ENCODE data around the gene IRX4.

IRX4 gene

DNA sequence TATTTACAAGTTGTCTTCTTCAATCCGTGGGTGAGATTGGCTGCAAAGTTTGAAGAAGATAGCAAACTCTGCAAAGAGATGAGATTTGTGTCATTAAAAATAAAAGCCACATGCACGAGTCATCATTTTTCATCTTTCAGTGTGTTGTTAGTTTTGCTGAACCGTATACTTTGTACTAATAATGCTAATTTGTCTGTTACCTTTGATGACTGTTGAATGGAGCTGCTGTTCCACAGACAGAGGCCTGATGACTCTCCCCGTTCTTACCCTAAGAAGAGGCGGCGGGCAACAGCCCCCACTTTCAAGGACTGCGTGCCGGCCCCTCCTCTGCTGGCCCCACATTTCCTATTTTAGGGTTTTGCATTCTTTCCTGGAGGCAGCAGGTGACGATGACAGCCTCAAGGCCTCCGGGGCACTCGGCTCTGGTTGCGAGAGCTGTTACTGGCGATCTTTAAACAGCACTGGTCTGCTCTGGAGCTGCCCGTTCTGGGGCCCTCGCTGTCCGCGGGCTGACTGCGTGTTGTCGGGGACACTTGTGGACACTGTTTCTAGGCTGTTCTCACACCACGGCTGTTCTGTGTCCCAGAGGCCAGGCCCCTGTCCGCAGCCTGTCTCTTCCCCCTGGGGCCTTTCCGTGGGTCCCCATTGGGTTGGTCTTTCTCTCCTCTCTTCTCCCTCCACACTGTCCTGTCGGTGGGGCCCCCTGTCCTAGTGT is 46.4 kb downstream of the IRX4 start:
- no peak for DNase-seq (ENCODE audit: low read depth)

DNA sequence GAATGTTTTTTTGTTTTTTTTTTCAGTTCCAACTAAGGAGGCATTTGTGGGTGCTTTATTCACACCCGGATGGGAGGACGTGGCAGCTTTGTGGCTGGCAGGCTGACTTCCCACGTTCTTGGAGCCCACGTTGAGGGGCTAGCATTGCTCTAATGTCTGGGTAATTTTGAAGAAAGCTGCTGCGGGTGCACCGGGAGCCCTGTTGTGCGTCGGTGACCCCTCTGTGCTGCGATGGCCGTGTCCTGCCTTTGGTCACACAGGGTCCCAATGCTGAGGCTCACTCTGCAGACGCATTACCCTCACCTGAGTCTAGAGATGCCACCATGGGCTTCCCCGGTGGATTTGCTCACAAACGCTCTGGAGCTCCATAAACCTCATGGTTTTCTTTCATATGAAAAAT is 47.3 kb downstream of the IRX4 start:
- no peak for DNase-seq (ENCODE audit: low read depth)

DNA sequence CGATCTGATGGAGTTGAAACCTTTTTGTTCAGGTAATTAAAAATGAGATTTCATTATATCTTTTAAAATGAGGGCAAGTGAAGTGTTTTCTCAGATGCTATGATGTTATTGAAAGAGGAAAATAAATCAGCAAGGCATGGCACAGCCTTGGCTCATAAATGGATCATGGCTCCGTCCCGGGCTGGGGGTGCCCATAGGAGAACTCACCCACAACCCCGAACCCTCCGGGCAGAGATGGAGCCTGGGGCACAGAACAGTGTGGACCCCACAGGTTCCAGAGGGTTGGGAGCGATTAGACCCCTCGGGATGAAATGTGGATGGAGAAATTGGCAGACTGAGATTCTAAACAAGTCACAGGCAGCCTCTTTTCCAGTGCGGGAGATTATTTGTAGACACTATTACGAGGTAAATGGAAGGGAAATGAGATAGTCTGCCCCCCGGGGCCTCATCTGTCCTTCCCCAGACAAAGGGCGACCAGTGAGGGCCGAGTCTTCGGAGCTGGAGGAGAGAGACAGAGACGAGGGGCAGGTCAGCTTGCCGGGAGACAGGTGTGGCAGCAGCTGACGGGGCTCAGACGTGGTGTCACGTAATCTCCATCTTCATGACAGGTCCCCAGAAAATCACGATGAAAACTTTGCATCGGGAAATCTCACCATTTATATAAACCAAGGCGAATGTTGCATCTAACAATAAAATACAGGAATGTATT is 47.9 kb downstream of the IRX4 start:
- DNase-seq (ENCODE audit: low read depth): no peak

DNA sequence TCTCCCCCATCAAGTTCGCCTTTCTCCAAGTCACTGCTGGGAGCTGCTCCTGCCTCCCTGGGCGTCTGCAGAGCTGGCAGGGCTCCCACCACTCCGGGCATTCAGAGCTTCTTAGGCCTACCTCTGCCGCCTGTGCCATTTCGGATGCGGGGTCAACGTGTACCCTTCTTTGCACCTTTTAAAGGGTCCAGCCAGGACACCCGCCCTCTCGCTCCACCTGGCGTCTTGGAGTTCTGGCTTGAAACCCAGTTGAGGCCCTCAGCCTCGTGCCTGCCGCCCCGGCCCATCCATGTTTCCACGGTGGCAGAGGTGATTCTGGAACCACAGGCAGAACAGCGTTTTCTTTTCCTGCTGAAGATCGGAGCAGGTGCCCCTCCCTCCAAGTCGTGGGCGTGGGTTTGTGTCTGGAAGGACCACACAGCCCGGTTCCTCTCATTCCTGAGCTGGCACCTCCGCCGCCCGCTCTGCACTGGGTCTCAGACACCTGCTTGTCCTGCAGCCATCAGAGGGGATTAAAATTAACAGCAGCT is 48.6 kb downstream of the IRX4 start:
- DNase-seq (ENCODE audit: low read depth): no peak

DNA sequence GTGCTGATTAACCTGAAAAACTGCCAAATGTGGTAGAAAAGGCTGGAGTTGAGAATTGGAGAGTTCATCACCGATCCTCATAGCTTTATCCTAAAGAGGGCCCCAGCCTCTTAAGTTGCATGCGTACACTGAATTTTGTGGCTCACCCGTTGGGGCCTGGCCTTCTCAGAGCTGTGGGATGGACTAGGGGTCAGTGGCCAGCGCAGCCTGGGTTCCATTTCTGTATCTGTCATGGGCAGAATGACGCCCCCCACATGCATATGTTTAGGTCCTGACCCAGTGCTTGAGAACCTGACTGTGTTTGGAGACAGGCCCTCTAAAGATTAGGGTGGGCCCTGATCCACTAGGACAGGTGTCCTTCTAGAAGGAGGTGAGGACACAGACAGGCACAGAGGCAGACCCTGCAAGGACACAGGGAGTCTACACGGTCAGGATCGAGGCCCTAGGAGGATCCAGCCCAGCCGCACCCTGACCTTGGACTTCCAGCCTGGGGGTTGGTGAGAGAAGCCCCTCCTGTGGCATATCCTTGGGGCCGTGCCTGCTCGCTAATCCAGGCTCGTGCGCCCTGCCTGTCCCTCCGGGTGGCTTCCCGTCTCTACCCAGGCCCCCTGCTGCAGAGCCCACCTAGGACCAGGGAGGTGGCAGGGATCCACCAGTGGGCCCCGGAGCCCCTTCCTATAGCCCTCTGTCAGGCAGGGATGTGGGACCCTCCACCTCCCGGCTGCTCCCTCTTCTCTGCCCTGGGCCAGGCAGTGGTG is 49.3 kb downstream of the IRX4 start:
- DNase-seq (ENCODE audit: low read depth): no peak

DNA sequence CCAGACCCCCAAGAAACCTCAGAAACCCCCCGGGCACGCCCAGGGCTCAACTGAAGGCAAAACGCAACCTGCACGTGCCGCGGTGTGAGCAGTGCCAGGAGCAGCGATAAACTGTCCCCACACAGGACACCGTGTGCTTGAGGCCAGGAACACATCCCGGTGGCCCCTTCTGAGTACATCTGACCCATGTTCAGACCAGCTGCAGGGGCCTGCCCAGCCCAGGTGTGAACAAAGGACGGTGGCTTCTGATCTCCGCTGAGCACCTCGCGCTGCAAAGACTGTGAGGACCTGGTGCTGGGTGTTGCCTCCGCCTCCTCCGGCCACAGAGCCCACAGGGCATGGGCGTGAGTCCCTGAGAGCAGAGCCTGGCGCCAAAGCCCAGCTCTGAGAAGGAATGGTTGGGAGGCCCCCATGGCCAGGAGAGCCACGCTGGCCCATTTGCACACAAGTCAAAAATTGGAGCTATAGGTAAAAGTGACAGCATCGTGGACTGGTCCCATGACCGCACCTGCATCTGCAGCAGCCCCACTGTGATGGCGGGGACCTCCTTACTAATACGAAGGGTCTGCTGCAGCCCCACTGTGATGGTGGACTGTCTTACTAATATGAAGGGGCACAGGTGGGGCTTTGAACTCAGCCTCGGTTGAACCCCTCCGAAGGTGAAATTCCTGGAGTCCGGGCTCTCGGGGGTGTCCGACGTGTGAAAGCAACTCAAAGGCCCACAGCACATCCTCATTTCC is 50.0 kb downstream of the IRX4 start:
- DNase-seq (ENCODE audit: low read depth): no peak

DNA sequence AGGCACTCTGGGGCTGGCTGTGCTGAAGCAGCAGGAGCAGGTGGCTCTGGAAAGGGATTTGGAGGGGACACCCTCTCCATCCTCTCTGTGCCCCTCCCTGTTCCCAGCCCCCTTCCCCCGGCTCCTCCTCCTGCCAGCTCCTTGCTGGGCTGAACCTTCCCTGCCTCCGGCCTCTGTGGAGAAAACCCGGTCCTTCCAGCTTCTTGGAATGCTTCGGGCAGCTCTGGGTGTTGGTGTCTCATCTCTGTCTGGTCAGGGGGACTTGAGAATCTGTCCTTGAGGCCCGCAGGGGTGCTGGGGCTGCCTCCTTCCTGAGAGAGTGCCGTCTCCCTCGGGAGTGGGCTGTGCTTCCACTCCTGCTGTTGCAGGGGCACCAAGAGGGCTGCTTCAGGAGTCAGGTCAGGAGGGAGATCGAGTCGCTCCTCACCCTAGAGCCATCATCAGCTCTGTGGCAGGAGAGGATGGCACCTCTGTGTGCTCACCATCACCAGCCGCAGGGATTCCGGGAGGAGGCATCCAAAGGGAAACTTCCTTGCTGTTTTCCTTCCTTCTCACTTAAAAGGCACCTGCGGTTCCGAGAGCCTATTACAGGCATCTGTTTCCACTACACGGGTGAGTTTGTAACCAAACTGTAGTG is 50.9 kb downstream of the IRX4 start:
- peak; percentile 5 for DNase-seq (ENCODE audit: low read depth)

DNA sequence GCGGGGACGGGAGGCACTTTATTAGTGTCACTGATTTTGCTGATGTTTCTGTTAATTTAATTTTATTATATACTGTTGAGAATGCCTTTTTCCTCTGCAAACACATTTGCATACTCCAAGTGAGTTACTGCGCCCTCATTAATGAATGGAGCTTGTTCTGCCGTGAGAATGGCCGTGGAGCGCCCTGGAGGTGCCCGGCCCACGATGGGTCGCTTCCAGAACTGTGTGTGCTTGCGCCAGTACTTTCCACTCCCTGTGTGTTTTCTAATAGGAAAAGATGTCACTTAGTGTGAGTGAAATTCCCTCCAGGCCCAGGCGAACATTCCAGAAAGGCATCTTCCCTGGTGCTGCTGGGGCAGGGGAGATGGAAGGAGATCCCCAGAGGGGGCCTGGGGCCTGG is 51.5 kb downstream of the IRX4 start:
- DNase-seq (ENCODE audit: low read depth): no peak

DNA sequence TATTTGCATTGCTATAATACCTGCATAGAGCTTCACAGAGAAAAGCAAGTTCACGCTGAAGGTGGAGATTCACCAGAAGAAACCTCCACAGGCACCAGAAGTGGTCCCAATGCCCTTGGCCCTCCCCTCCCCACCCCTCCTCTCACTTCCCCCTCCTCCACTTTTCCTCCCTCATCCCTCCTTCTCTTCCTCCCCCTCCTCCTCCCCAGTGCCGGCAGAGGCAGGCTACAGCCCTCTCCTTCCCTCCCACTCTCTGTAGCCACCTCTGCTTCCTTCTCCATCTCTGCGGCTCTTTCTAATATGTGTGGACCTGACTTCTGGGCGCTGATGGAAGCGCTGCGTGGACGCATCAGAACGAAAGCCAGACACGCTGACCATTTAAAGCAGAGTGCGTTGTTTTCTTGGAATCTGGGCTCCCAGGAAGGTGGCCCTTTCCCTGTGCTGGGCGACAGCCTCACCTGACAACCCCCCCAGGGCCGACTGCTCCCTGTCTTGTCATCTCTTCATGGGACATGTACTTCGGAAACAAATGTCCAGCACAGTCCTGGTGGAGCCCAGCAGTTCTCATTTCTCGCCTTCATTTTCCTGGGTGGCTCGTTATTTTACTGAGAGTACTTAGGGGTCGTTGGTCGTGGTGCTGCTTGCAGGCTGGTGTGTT is 52.0 kb downstream of the IRX4 start:
- no peak for DNase-seq (ENCODE audit: low read depth)

DNA sequence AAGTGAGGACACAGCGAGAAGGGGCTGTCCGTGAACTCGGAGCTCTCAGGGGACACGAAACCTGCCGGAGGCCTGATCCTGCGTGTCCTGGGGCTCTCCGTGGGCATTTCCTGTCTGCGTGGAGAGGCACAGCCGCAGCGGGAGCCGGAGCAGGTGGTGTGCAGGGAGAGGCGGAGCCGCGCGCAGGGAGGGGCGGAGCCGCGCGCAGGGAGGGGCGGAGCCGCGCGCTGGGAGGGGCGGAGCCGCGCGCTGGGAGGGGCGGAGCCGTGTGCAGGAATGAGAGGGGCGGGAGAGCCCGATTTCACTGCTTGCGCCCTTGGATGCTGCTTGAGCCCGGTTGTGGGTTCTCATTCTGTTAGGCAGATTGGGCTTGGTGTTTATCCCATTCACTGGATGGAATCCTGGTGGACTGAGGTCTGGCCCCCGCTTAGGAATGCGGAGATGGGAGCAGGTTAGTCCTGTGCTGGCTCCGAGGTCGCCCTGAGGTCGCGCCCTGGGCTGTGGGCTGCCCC is 54.8 kb downstream of the IRX4 start:
- no peak for DNase-seq (ENCODE audit: low read depth)
